Measurements from ENCODE around the gene PIGN.

PIGN gene

GRCh38 chr18:62118328-62118727, 68.5 kb downstream of the PIGN start:
- Mint-ChIP-seq H3K36me3 (ENCODE audit: low read depth) (peaks cover 9% of the 10 kb centered on the region), H3K4me1 (ENCODE audit: low read depth) (no peaks in the 10 kb centered on the region), H3K9me3 (no peaks in the 10 kb centered on the region), H3K4me3 (no peak overlapping the region), H3K27ac (no peak overlapping the region), H3K27me3 (ENCODE audit: low read depth) (no peaks in the 10 kb centered on the region)

- H3K4me3 Mint-ChIP-seq = no peak overlapping the region
- no peaks in the 10 kb centered on the region for H3K4me1 Mint-ChIP-seq (ENCODE audit: low read depth)
- H3K36me3 Mint-ChIP-seq (ENCODE audit: low read depth) = peaks cover 5% of the 10 kb centered on the region
- no peak overlapping the region for H3K27ac Mint-ChIP-seq
- H3K27me3 Mint-ChIP-seq (ENCODE audit: low read depth) = no peaks in the 10 kb centered on the region
- H3K9me3 Mint-ChIP-seq = no peaks in the 10 kb centered on the region
Observed at GRCh38 chr18:62109676-62110075, 77.2 kb downstream of the PIGN start.

- Mint-ChIP-seq H3K4me3 (no peak overlapping the region), H3K9me3 (no peaks in the 10 kb centered on the region), H3K4me1 (ENCODE audit: low read depth) (no peaks in the 10 kb centered on the region), H3K36me3 (ENCODE audit: low read depth) (peaks cover 1% of the 10 kb centered on the region), H3K27ac (no peak overlapping the region), H3K27me3 (ENCODE audit: low read depth) (no peaks in the 10 kb centered on the region)
Observed at GRCh38 chr18:62107881-62108280, 79.0 kb downstream of the PIGN start.

- Mint-ChIP-seq H3K4me1 (ENCODE audit: low read depth) (peaks cover 6% of the 10 kb centered on the region), H3K4me3 (no peak overlapping the region), H3K36me3 (ENCODE audit: low read depth) (peaks cover 7% of the 10 kb centered on the region), H3K27me3 (ENCODE audit: low read depth) (no peaks in the 10 kb centered on the region), H3K27ac (no peak overlapping the region), H3K9me3 (no peaks in the 10 kb centered on the region)
Observed at GRCh38 chr18:62106271-62106670, 80.6 kb downstream of the PIGN start.

GRCh38 chr18:62105376-62105775, 81.5 kb downstream of the PIGN start:
- Mint-ChIP-seq H3K4me3 (no peak overlapping the region), H3K4me1 (ENCODE audit: low read depth) (peaks cover 8% of the 10 kb centered on the region), H3K9me3 (no peaks in the 10 kb centered on the region), H3K36me3 (ENCODE audit: low read depth) (peaks cover 10% of the 10 kb centered on the region), H3K27me3 (ENCODE audit: low read depth) (no peaks in the 10 kb centered on the region), H3K27ac (no peak overlapping the region)

- Mint-ChIP-seq H3K4me1 (ENCODE audit: low read depth) (peaks cover 8% of the 10 kb centered on the region), H3K27me3 (ENCODE audit: low read depth) (no peaks in the 10 kb centered on the region), H3K4me3 (no peak overlapping the region), H3K36me3 (ENCODE audit: low read depth) (peaks cover 31% of the 10 kb centered on the region), H3K9me3 (peaks cover 5% of the 10 kb centered on the region), H3K27ac (no peak overlapping the region)
Observed at GRCh38 chr18:62102221-62102620, 84.6 kb downstream of the PIGN start.

GRCh38 chr18:62101321-62101721, 85.5 kb downstream of the PIGN start:
- no peaks in the 10 kb centered on the region for H3K27me3 Mint-ChIP-seq (ENCODE audit: low read depth)
- no peak overlapping the region for H3K27ac Mint-ChIP-seq
- peaks cover 5% of the 10 kb centered on the region for H3K9me3 Mint-ChIP-seq
- H3K36me3 Mint-ChIP-seq (ENCODE audit: low read depth) = peaks cover 29% of the 10 kb centered on the region
- peaks cover 8% of the 10 kb centered on the region for H3K4me1 Mint-ChIP-seq (ENCODE audit: low read depth)
- no peak overlapping the region for H3K4me3 Mint-ChIP-seq

- peaks cover 5% of the 10 kb centered on the region for H3K9me3 Mint-ChIP-seq
- no peaks in the 10 kb centered on the region for H3K27me3 Mint-ChIP-seq (ENCODE audit: low read depth)
- no peak overlapping the region for H3K4me3 Mint-ChIP-seq
- H3K27ac Mint-ChIP-seq = no peak overlapping the region
- H3K36me3 Mint-ChIP-seq (ENCODE audit: low read depth) = peaks cover 32% of the 10 kb centered on the region
- H3K4me1 Mint-ChIP-seq (ENCODE audit: low read depth) = peaks cover 8% of the 10 kb centered on the region
Observed at GRCh38 chr18:62098960-62099359, 87.9 kb downstream of the PIGN start.

- H3K27ac Mint-ChIP-seq = no peak overlapping the region
- no peaks in the 10 kb centered on the region for H3K27me3 Mint-ChIP-seq (ENCODE audit: low read depth)
- peaks cover 5% of the 10 kb centered on the region for H3K9me3 Mint-ChIP-seq
- peaks cover 8% of the 10 kb centered on the region for H3K4me1 Mint-ChIP-seq (ENCODE audit: low read depth)
- no peak overlapping the region for H3K4me3 Mint-ChIP-seq
- peaks cover 32% of the 10 kb centered on the region for H3K36me3 Mint-ChIP-seq (ENCODE audit: low read depth)
Observed at GRCh38 chr18:62097698-62098097, 89.2 kb downstream of the PIGN start.

GRCh38 chr18:62091487-62092120, 95.3 kb downstream of the PIGN start:
- peaks cover 3% of the 10 kb centered on the region for H3K4me1 Mint-ChIP-seq (ENCODE audit: low read depth)
- H3K9me3 Mint-ChIP-seq = no peaks in the 10 kb centered on the region
- no peak overlapping the region for H3K27ac Mint-ChIP-seq
- no peaks in the 10 kb centered on the region for H3K27me3 Mint-ChIP-seq (ENCODE audit: low read depth)
- peaks cover 12% of the 10 kb centered on the region for H3K36me3 Mint-ChIP-seq (ENCODE audit: low read depth)
- H3K4me3 Mint-ChIP-seq = no peak overlapping the region

GRCh38 chr18:62089174-62089573, 97.7 kb downstream of the PIGN start:
- Mint-ChIP-seq H3K4me3 (no peak overlapping the region), H3K27me3 (ENCODE audit: low read depth) (no peaks in the 10 kb centered on the region), H3K27ac (no peak overlapping the region), H3K9me3 (no peaks in the 10 kb centered on the region), H3K36me3 (ENCODE audit: low read depth) (peaks cover 18% of the 10 kb centered on the region), H3K4me1 (ENCODE audit: low read depth) (peaks cover 3% of the 10 kb centered on the region)

- no peak overlapping the region for H3K4me3 Mint-ChIP-seq
- H3K36me3 Mint-ChIP-seq (ENCODE audit: low read depth) = peaks cover 18% of the 10 kb centered on the region
- H3K4me1 Mint-ChIP-seq (ENCODE audit: low read depth) = peaks cover 3% of the 10 kb centered on the region
- no peaks in the 10 kb centered on the region for H3K27me3 Mint-ChIP-seq (ENCODE audit: low read depth)
- H3K9me3 Mint-ChIP-seq = no peaks in the 10 kb centered on the region
- H3K27ac Mint-ChIP-seq = no peak overlapping the region
Observed at GRCh38 chr18:62088156-62088555, 98.7 kb downstream of the PIGN start.

GRCh38 chr18:62085756-62086155, 101.1 kb downstream of the PIGN start:
- Mint-ChIP-seq H3K4me3 (no peak overlapping the region), H3K36me3 (ENCODE audit: low read depth) (peaks cover 18% of the 10 kb centered on the region), H3K27me3 (ENCODE audit: low read depth) (no peaks in the 10 kb centered on the region), H3K9me3 (no peaks in the 10 kb centered on the region), H3K4me1 (ENCODE audit: low read depth) (peaks cover 3% of the 10 kb centered on the region), H3K27ac (no peak overlapping the region)

GRCh38 chr18:62081761-62082294, 105.0 kb downstream of the PIGN start:
- Mint-ChIP-seq H3K4me3 (no peak overlapping the region), H3K27me3 (ENCODE audit: low read depth) (no peaks in the 10 kb centered on the region), H3K27ac (no peak overlapping the region), H3K36me3 (ENCODE audit: low read depth) (peaks cover 16% of the 10 kb centered on the region), H3K4me1 (ENCODE audit: low read depth) (no peaks in the 10 kb centered on the region), H3K9me3 (peaks cover 3% of the 10 kb centered on the region)

GRCh38 chr18:62081248-62081647, 105.6 kb downstream of the PIGN start:
- no peaks in the 10 kb centered on the region for H3K27me3 Mint-ChIP-seq (ENCODE audit: low read depth)
- H3K36me3 Mint-ChIP-seq (ENCODE audit: low read depth) = peaks cover 13% of the 10 kb centered on the region
- H3K9me3 Mint-ChIP-seq = peaks cover 3% of the 10 kb centered on the region

More at GRCh38 chr18:62081248-62081647, 105.6 kb downstream of the PIGN start:
- Mint-ChIP-seq H3K27ac (no peak overlapping the region), H3K4me3 (no peak overlapping the region), H3K4me1 (ENCODE audit: low read depth) (no peaks in the 10 kb centered on the region)

All from T-helper 1 cell treated with Interleukin-12 subunit alpha and Interleukin-12 subunit beta and Interleukin-4 antibody, amounts not matched to agents 30 μg/mL and 1 μg/mL, for 36 hours (primary cell).